Mucosa of rectum (tissue), 2 donors: ENCODE measurements around the gene GADL1.

ENCODE experiments used
- H3K27ac ChIP-seq, 2 donors: one replicate each; pipeline ENCODE4 v1.7.0; 2013; ENCODE audit warnings: inconsistent platforms in 2 of 2, low read depth in 2 of 2, low read length in 2 of 2
- H3K27me3 ChIP-seq, 2 donors: one replicate each; pipeline ENCODE4 v1.7.0; 2013; ENCODE audit warnings: low read length in 2 of 2; ENCODE audit not compliant: control insufficient read depth in 2 of 2, insufficient read depth in 2 of 2
- H3K36me3 ChIP-seq, 2 donors: one replicate each; pipeline ENCODE4 v1.7.0; 2013; ENCODE audit warnings: low read length in 2 of 2; ENCODE audit not compliant: control insufficient read depth in 2 of 2, insufficient read depth in 2 of 2
- H3K4me1 ChIP-seq, 2 donors: one replicate each; pipeline ENCODE4 v1.7.0; 2013; ENCODE audit warnings: low read length in 2 of 2, mild to moderate bottlenecking in 1 of 2; ENCODE audit not compliant: control insufficient read depth in 2 of 2, insufficient read depth in 2 of 2
- H3K4me3 ChIP-seq, 2 donors: one replicate each; pipeline ENCODE4 v1.7.0; 2013; ENCODE audit warnings: low read length in 2 of 2
- H3K9ac ChIP-seq, 2 donors: one replicate each; pipeline ENCODE4 v1.7.0; 2013; ENCODE audit warnings: low read length in 2 of 2, low read depth in 1 of 2, mild to moderate bottlenecking in 1 of 2
- H3K9me3 ChIP-seq, 2 donors: one replicate each; pipeline ENCODE4 v1.7.0; 2013; ENCODE audit warnings: low read length in 2 of 2; ENCODE audit not compliant: control insufficient read depth in 2 of 2
- donor health status: healthy.
- donor health status: Normal muscosa, but diverticular disease.

GADL1 gene

GRCh38 chr3:30737743-30738499, 156.5 kb downstream of the GADL1 start:
- Histone ChIP-seq H3K4me1 (peaks cover 0 to 9% of the 10 kb centered on the region in 2 donors), H3K4me3 (no peak overlapping the region), H3K9me3 (no peaks in the 10 kb centered on the region), H3K36me3 (no peaks in the 10 kb centered on the region), H3K27me3 (no peaks in the 10 kb centered on the region), H3K27ac (no peak overlapping the region), H3K9ac (no peak overlapping the region)

- Histone ChIP-seq H3K27me3 (no peaks in the 10 kb centered on the region), H3K4me1 (peaks cover 0 to 7% of the 10 kb centered on the region in 2 donors), H3K4me3 (no peak overlapping the region), H3K27ac (no peak overlapping the region), H3K36me3 (no peaks in the 10 kb centered on the region), H3K9me3 (no peaks in the 10 kb centered on the region), H3K9ac (no peak overlapping the region)
Measured at GRCh38 chr3:30733696-30734095, 160.8 kb downstream of the GADL1 start.

DNA sequence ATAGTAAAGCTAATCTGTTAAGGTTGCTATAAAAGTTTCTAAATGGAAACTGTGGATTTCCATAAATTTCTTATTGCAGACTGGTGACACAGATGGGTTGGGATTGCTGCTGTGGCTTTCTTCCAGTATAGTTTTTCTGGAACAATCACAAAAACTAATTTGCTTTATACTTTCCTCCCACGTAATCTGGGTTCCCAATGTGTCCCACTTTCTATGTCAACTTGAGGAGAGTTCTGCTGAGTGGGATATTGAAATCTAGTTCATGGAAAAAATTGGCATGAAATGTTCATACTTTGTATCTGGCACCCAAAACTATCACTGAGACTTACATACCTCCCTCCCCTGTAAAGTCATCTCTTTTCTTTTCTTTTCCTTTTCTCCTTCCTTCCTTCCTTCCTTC, 161.3 kb downstream of the GADL1 start:
- no peak overlapping the region for H3K9ac ChIP-seq
- H3K4me1 ChIP-seq, result peaks cover 0 to 7% of the 10 kb centered on the region in 2 donors
- no peaks in the 10 kb centered on the region for H3K27me3 ChIP-seq
- no peak overlapping the region for H3K4me3 ChIP-seq
- H3K36me3 ChIP-seq, result no peaks in the 10 kb centered on the region
- no peak overlapping the region for H3K27ac ChIP-seq
- H3K9me3 ChIP-seq, result no peaks in the 10 kb centered on the region

- Histone ChIP-seq H3K27me3 (no peaks in the 10 kb centered on the region), H3K9ac (no peak overlapping the region), H3K36me3 (no peaks in the 10 kb centered on the region), H3K27ac (no peak overlapping the region), H3K9me3 (no peaks in the 10 kb centered on the region), H3K4me1 (no peaks in the 10 kb centered on the region), H3K4me3 (no peak overlapping the region)
Measured at GRCh38 chr3:30730967-30731366, 163.5 kb downstream of the GADL1 start.

GRCh38 chr3:30729936-30730335, 164.5 kb downstream of the GADL1 start:
- no peak overlapping the region for H3K9ac ChIP-seq

DNA sequence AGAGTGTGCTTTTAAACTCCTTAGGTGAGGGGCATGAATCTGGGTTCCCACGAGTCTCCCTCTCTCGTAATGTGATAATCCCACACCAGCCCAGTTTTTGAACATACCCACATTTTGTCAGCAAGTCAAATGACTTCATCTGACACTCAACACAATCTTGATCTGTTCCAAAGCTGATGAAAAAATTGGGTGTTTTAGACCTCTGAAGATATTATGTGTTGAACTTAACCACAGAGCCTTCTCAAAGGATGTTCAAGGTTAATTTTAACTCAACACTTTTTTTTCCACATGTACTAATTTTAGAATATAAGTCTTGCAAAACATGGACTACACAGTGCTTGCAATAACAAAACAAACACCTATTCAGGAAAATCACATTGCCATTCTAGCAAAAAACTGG, 164.9 kb downstream of the GADL1 start:
- no peaks in the 10 kb centered on the region for H3K9me3 ChIP-seq
- H3K36me3 ChIP-seq, result no peaks in the 10 kb centered on the region
- H3K27me3 ChIP-seq, result no peaks in the 10 kb centered on the region
- H3K9ac ChIP-seq, result no peak overlapping the region
- no peaks in the 10 kb centered on the region for H3K4me1 ChIP-seq
- no peak overlapping the region for H3K4me3 ChIP-seq
- H3K27ac ChIP-seq, result no peak overlapping the region

More at GRCh38 chr3:30729936-30730335, 164.5 kb downstream of the GADL1 start:
- Histone ChIP-seq H3K9me3 (no peaks in the 10 kb centered on the region), H3K36me3 (no peaks in the 10 kb centered on the region), H3K27ac (no peak overlapping the region), H3K4me1 (no peaks in the 10 kb centered on the region), H3K27me3 (no peaks in the 10 kb centered on the region), H3K4me3 (no peak overlapping the region)

DNA sequence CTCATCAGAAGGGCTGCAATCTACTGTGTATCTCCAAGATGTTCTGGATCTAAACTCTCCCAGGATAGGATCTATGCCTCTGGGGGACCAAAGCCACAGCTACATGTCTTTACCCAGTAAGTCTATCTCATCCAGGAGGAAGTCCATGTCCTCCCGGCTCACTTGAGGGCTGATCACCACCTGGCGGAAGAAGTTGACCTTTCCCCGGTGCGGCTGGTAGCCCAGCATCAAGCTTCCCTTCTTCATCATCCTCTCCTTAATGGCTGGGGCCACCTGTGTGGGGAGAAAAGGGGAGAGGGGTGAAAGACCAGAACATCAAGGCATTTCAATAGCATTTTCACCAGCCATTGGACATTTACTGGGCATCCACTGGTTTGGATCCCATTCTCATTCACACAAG, 166.3 kb downstream of the GADL1 start:
- no peaks in the 10 kb centered on the region for H3K4me1 ChIP-seq
- no peak overlapping the region for H3K4me3 ChIP-seq
- no peak overlapping the region for H3K27ac ChIP-seq
- no peaks in the 10 kb centered on the region for H3K36me3 ChIP-seq
- H3K9me3 ChIP-seq, result no peaks in the 10 kb centered on the region
- H3K27me3 ChIP-seq, result no peaks in the 10 kb centered on the region
- H3K9ac ChIP-seq, result no peak overlapping the region

- Histone ChIP-seq H3K9ac (no peak overlapping the region), H3K27ac (no peak overlapping the region), H3K27me3 (no peaks in the 10 kb centered on the region), H3K9me3 (no peaks in the 10 kb centered on the region), H3K4me3 (no peak overlapping the region), H3K4me1 (peaks cover 0 to 4% of the 10 kb centered on the region in 2 donors), H3K36me3 (no peaks in the 10 kb centered on the region)
Measured at GRCh38 chr3:30724863-30725262, 169.6 kb downstream of the GADL1 start.

- Histone ChIP-seq H3K36me3 (no peaks in the 10 kb centered on the region), H3K27me3 (no peaks in the 10 kb centered on the region), H3K4me1 (peaks cover 0 to 4% of the 10 kb centered on the region in 2 donors), H3K4me3 (no peak overlapping the region), H3K27ac (no peak overlapping the region), H3K9ac (no peak overlapping the region), H3K9me3 (no peaks in the 10 kb centered on the region)
Measured at GRCh38 chr3:30723211-30723610, 171.2 kb downstream of the GADL1 start.

GRCh38 chr3:30721314-30721634, 173.2 kb downstream of the GADL1 start:
- no peaks in the 10 kb centered on the region for H3K9me3 ChIP-seq
- no peaks in the 10 kb centered on the region for H3K36me3 ChIP-seq
- no peak overlapping the region for H3K27ac ChIP-seq
- H3K4me3 ChIP-seq, result no peak overlapping the region
- peaks cover 0 to 4% of the 10 kb centered on the region in 2 donors for H3K4me1 ChIP-seq
- H3K27me3 ChIP-seq, result no peaks in the 10 kb centered on the region
- no peak overlapping the region for H3K9ac ChIP-seq
